GM23248 (cell line): Measurements from ENCODE around the gene PLSCR1.

Experiments
- EZH2 ChIP-seq: fragments of 200-600 bp; sonication (generic); IDR thresholded peaks from 2 replicates; pipeline ENCODE4 v1.6.1; 2018; ENCODE audit warnings: antibody characterized with exemption, mild to moderate bottlenecking; ENCODE audit not compliant: insufficient read depth, poor library complexity, severe bottlenecking
- EZH2phosphoT487 ChIP-seq: fragments of 200-600 bp; sonication (generic); IDR thresholded peaks from 2 replicates; pipeline ENCODE4 v1.6.1; 2018; ENCODE audit warnings: antibody characterized with exemption, moderate library complexity, mild to moderate bottlenecking, low read depth; ENCODE audit not compliant: insufficient read depth

GRCh38 chr3:146561463-146561862 is 17.1 kb upstream of the PLSCR1 start:
- no peak for TF ChIP-seq EZH2phosphoT487
- TF ChIP-seq EZH2: no peak
